ENCODE data around the gene MYRIP.
"Not testable (repeated sequence)": the region's sequence is repeated elsewhere in the genome, so short reads cannot be mapped to it uniquely, and the experiment has no call there.

Gene MYRIP

DNA sequence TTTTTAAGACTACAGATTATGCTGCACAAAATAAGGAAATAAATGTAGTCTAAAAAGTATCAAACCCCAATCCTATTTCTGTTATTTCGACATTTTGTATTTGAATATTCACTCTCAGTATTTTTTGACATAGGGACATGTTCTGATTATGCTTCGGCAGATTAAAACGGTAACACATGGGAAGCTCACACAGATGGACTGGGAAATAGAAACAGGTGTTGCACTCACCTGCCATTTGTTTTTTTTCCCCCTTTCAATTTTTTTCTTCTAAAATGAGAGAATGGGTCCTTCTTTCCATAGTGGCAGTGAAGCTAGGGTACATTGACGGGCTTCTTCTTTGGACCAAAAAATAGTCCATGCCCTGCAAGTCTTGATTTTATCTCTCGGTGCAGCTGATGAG, 163.1 kb downstream of the MYRIP start:
- no peak for DNase-seq

DNA sequence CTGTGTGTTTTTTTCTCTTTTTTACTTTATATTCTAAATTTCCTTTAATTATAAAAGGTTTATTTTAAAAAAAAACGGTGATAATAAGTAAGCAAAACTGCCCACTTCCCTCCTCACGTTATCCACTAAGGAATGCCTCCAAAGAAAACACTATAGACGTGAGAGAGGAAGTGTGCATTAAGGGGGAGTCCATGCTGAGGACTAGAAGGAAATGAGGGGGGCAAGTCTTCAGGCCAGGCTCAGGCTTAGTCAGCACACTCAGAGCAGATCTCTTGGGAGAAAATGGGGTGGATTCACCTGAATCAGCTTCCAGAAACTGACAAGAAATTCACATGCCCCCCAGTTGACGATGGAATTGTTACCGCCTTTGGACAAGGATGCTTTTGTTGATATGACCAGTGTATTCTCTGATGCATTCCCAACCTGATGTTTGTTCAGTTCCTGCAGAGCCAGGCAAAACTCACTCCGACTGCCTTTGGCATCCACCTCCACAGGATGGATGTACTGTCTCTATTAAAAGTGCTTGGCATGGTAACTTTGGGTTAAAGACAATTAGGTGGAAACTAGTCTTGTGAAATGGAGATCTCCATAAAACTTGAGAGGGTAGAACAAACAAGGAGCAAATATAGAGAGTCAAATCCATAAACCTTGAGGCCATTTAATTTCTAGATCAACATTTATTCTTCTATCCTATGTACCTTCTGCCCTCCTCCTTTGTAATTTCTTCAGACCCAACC, 167.8 kb downstream of the MYRIP start:
- DNase-seq = no peak

DNA sequence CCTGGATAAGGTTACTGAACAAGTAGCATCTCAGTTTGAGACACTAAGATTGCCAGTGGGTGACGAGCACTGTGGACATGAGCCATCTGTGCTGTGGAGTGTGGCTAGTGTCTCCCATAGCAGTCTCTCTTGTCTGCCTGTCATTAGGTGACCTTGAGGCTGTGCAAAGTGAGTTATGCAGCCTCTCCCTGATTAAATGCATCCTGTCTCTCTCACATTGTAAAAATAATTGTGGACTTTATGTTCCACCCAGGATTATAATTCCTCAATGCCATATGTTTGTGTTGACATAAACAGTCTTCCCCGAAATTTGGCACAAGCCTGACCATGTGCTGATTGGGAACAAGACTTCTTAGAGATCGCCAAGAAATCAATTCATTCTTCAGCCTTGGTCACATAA, 168.9 kb downstream of the MYRIP start:
- no peak for DNase-seq

DNA sequence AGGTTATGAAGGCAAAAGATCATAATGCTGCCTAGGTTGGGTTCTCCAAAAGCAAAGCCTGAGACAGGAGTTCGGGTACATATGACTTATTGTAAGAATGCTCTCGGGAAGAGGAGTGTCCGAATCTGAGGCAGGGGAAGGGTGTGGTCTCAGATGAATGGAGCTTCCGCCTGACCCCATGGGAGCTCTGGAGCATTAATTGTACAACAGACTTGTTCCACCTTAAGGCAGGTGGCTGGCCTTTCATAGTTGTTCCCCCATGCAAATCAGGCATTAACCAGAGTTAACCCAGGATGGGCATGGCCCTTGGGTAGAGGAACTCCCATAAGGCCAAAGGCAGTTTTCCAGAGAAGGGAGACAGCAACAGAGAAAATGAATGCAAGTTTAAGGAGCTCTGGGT, 170.6 kb downstream of the MYRIP start:
- DNase-seq = no peak

DNA sequence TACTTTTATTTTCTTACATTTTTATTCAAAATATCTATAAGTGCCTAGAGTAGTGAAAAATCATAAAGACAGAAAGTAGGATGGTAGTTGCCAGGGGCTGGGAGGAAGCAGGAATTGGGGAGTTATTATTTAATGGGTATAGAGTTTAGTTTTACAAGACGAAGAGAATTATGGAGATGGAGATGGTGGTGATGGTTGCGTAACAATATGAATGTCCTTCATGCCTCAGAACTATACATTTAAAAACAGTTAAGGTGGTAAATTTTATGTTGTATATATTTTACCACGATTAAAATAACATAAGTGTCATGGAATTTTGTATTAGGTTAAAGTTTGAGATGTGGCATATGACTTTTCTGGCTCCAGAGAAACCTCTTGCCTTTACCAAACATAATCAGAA, 171.4 kb downstream of the MYRIP start:
- no peak for DNase-seq

DNA sequence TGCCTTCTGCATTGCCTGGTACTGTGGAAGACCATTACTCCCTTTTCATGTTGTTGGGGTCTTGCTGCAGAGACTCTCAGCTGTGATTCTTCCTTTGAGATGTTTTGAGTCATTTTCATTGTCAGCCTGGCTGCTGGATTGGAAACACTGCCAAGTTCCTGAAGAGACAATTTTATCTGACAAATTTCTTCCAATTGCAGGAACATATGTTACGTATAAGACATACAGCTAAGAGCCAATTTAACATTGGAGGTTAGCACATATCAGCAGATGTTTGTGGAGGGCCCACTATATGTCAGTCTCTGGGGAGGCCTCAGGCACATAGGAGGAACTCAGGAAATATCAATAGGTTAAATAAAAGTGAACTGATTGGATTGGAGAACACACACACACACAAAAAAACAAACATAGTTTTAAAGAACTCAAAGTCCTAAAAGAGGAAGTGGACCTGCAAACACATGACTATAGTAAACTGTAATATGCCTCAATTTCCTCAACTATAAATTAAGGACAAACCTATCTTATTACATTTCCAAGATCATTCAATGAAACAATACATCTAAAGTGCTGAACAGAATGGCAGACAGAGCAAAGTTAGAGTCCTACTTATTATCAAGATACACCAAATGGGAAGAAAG, 172.3 kb downstream of the MYRIP start:
- no peak for DNase-seq

DNA sequence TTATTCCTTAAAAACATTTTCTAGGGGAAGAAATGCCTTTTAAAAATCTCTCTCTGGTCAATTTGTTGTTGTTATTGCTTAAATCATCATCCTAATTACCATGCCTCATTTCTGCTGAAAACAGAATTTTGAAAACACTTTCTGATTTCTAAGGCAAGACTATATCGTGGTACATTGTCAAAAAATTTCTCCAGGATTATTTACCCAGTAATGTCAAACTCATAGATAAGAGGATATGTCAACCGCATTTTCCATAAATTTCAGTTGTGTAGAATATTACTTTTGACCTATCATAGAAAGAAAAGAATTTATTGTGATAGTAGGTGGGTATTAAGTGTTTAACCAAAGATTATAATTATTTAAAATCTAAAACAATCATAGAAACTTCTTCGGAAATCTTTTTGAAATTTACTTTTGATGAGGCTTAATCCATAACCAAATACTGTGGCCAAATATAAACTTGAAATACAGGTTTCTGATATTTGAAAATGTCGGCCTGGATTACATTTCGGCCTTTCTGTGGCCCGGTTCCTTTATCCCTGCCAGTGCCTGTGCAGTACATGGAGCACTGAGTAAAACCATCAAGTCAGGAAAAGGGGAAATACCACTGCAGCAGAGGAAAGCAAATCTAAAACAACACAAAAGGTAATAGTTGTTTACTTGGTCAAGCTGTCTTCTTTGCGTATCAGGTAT, 173.4 kb downstream of the MYRIP start:
- DNase-seq = no peak

DNA sequence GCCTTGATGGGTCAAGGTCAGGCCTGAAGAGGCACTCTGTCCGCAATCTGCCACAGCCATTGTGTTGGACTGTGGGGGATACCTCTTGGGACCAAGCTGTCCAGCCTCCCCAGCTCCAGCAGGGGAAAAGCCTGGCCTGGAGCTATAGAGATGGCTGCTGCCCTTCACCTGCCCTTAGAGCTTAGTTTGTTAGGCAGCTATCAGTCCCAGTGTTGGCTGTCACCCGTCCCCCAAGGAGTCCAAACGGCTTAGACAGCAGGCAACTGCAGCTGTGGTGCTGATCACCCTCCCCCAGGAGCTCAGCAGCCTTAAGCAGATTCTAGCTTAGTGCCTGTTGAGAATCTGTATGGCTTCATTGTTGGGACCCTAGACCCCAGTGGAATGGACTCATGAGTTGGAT, 180.3 kb downstream of the MYRIP start:
- no peak for DNase-seq

DNA sequence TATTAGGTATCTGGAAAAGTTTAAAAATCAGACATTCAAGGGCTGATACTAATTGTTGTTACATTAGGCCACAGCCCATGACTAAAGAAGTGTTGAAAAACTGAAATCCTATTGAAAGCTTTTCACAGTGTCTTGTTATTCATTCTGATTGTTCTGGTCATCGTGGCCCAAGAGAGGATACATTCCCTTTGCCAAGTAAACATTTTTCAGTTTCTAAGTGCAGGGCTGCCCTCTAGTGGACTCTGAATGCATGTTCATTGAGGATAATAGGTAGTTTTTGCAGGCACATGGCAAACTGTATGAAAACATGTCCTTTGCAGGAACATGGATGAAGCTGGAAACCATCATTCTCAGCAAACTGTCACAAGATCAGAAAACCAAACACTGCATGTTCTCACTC, 181.1 kb downstream of the MYRIP start:
- DNase-seq = peak; percentile 56

DNA sequence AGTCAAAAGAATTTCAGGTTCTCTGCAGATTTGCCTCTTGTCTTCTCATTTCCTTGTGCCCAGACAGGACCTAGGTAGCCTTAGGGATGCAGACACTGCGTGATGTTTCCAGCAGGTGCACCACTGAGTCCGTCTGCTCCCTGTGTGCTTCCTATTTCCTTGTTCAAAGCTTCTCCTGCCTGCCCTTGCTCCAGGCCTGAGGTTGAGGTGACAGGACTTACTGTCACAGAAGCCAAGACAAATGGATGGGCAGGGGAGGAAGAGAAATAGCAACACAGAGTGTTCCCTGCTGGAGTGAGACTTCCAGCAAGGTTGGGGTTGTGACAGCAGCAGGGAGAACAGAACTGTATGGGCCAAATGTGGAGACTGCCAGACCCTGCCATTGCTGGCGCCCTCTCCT, 199.4 kb downstream of the MYRIP start:
- DNase-seq = no peak

DNA sequence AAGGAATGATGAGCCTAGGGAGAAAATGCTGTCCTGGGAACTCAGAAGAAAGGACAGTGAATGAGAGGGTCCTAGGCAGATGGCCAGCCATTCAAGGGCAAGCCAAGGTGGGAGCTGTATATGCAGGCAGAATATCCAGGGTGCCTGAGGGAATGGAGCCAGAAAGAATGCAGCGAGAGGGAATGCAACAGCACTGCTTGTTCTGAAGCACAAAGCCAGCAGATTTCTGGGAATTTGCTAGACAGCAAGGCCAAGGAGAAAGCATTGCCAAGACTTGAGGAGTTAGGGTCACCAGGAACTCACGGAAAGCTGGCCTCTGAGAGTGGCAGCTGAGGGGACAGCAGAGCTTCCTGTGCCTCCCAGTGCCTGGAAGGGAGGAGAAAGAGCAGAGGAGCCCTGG, 200.6 kb downstream of the MYRIP start:
- no peak for DNase-seq

DNA sequence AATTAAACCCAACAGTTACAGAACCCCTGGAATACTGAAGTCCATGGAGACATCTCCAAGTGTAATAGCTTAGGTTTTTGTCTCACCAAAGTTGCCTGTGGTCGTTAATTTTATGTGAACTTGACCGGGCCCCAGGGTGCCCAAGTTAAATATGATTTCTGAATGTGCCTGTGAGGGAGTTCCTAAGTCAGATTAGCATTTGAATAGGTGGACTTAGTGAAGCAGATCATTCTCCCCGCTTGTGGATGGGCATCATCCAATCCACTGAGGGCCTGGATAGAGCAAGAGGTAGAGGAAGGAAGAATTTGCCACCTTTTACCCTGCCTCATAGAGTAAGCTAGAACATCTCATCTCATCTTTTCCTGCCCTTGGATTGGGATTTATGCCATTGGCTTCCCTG, 203.0 kb downstream of the MYRIP start:
- DNase-seq = no peak

DNA sequence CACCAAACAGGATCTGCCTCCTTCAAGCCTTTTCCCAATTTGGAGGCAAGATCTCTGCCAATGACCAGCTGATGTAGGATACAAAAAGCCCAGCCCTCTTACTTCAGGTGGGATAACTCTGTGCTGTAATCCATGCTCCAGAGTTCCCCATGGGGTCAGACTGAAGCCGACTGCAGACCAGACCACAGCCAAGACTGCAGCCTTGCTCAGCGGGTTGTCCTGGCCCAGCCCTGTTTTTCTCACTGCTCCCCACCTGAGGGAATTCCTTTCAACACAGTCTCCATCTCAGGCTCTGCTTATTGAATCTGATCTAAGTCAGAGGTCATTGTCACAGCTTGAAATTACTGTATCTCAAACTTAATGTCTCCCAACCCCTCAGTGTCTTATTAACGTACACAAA, 207.0 kb downstream of the MYRIP start:
- DNase-seq = no peak

DNA sequence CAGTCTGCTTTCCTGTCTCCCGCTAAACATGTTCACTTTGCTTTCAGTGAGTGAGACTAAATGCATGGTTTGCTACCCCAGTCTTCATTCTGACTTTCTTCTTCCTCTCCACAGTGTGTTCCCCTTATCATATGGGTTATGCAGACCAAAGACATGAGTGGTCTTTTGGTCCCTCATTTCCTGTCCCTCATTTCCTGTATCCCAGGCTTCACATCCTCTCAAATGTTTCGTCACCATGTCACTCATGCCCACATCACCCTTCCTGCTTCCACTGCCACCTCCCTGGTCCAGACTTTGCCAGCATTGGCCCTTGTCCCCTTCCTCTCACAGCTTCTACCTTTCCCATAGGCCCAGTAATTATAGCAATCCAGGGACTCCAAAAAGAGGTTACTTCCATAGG, 209.0 kb downstream of the MYRIP start:
- DNase-seq = no peak

DNA sequence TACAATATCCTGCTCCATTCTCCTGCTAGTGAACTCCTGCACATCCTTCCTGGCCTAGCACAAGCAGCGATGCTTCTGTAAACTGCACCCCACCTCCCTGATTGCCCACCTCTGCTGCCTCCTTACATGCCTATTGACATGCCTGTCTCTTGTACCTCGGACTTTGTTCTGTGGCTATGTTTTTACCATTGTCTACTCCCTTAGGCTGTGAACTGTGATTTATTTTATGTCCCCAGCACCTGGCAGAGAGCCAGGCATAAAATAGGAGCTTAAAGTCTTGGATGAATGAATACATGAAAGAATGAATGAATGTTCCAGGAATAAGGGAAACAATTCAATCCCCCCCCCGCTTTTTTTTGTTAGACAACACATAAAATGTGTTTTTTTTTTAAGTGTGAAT, 210.0 kb downstream of the MYRIP start:
- no peak for DNase-seq

DNA sequence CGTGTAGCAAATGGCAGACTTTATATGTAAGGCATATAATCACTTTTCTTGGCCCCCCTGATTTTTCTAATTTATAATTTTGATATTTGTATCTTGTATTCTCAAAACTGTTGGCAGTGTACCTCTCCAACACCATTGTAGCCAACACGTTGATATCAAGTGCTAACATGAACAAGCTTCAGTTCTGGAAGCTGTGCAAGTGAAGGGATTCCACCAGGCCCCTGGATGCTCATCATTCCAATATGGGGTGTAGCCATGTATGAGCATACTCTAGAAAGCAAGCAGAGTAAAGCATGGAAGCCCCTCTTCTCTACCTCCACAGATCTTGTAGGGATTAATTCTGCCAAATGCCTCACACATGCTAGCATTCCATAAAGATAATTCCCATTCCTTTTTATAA, 211.3 kb downstream of the MYRIP start:
- DNase-seq = peak; percentile 39

DNA sequence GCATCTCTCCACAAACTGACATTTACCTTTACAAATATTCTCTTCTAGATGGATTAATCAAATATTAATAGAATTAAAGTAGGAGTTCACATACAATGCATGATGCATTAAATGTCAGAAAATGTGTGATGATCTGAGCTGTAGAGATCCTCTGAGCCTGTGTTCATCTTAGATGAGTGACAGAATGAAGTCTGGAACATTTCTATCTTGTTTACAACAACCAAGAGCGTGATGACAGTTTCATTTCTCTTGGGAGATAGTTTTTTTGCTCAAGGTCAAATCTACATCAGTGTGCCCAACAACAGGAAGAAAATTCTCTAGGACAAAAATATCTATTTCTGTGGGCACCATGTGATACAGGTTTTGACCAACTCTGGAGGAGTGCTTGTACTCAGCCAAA, 211.9 kb downstream of the MYRIP start:
- no peak for DNase-seq

DNA sequence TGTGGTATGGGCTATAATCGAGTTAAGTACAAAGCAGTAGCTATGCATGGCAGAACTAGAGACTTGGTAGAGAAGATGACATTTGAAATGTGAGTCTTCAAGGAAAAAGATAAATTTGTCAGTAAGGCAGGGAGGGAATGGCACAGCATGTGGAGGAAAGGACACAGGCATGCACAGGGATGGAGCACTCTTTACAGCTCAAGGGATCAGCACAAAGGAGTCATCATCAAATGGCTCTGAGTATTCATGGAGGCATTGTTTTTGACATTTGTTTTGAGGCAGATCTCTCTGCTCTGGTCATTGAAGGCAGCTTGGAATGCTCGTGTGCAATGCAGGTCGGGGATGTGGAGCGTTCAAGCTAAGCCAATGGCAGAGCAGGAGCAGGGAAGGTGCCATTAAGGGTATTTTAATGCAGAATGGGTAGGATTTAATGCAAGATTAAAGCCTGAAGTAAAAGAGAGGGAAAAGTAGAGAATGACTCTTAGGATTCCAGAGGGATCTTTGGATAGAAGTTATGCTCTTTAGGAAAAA, 213.0 kb downstream of the MYRIP start:
- no peak for DNase-seq

DNA sequence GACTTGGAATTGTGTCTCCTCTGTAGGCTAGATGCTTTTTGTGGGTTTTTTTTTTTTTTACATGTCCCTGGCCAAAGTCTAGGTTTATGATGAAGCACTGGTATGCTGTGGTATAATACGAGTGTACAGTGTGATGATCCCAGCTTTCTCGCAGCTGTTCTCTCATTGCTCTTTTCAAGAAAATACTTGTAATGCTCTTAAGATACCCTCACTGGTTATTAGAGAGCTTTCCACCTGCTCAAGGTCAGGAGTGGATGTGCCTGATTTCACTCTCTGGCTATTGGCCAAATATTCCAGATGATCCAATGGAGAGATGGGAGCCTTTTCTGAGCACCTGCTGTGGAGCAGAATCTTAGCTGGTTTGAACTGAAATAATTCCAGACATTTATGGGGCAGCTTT, 215.1 kb downstream of the MYRIP start:
- no peak for DNase-seq

DNA sequence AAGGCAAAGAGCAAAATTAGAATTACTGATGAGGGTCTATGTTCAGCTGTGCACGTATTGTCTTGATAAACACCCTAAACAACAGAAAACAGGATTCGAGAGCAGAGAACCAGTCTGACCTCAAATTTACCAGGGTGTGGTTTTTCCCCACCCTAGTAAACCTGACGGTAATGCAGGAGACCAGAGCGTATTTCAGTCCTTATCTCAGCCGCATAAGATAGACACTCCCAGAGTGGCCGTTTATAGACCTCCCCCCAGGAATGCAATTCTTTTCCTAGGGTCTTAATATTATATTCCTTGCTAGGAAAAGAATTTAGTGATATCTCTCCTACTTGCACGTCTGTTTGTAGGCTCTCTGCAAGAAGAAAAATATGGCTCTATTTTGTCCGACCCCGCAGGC, 216.5 kb downstream of the MYRIP start:
- not testable (repeated sequence) for DNase-seq

DNA sequence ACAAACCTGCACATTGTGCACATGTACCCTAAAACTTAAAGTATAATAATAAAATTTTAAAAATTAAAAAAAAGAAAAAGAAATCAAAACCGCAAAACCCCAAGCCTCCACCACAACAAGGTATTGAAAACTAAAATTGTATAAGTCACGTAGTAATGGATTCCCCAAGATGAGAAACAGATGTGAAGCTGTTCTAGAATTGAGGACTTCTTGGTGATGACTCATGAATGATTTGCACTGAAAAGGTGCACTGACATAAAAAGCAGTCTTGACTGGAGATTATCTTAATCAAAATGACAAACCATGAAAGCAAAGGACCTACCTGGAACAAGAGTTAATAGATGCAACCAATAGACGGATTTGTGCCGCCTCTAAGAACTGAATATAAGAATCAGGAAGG, 225.8 kb downstream of the MYRIP start:
- peak; percentile 71 for DNase-seq

DNA sequence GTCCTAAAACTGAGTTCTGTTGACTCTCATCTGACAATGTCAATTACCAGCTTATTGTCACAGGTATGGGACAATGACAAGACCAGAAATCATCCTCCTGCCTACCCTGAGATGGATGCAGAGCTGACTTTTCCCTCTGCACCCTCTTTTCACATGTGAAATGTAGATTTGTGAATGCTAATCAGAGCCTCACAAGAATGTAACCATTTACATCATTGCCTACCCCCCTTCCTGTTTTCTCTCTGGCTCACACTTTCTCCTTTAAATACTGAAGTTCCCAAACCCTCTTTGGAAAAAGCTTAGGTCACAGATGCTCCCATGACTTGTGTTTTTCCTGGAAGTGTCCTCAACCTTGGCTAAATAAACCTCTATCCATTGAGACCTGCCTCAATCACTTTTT, 228.2 kb downstream of the MYRIP start:
- DNase-seq = no peak

DNA sequence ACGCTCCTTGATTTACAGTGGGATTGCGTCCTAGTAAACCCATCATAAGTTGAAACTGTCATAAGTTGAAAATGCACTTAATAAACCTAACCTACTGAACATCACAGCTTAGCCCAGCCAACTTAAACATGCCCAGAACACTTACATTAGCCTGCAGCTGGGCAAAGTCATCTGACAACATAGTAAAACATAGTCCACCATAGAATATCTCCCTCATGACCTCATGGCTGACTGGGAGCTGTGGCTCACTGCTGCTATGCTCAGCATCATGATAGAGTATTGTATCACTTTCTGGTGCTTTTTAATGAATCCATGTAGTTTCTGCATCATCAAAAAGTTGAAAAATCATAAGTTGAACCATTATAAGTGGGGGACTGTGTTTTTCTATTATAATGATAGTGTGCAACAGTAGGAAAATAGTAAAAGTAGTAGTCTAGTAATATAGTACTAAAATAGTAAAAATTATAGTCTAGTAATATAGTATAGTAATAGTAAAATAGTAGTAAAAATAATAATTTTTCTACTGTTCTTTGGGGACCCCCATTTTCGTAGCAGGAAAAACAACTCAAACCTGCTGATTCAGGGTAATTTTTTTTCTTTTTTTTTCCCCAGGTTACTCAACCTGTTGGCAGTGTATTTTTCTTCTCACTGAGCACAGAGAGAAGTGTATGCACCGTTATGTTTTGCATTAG, 233.5 kb downstream of the MYRIP start:
- peak; percentile 57 for DNase-seq
